Bronchial epithelial cell (primary cell): ENCODE measurements around the gene TNFRSF1A. TPM values are rescaled to one million over a fixed set of nuclear protein-coding genes. Genes with fewer than 3 reads are reported as not detected.

Experiments
- DNase-seq: peaks from one replicate; pipeline ENCODE4 v3.0.0-alpha.2; 2010; ENCODE audit warnings: low read depth
- FAIRE-seq: peaks from 2 replicates; lab custom pipeline; 2011; peaks lifted over from hg19 to GRCh38; lab: Jason Lieb, UNC
- H3K27me3 ChIP-seq: 2 replicates; pipeline ENCODE4 v1.5.1; 2011; ENCODE audit warnings: low read length; ENCODE audit not compliant: control insufficient read depth, insufficient read depth
- H3K36me3 ChIP-seq: 2 replicates; pipeline ENCODE4 v1.5.1; 2011; ENCODE audit warnings: low read length; ENCODE audit not compliant: control insufficient read depth, insufficient read depth
- H3K4me3 ChIP-seq: 2 replicates; pipeline ENCODE4 v1.5.1; 2011; ENCODE audit warnings: mild to moderate bottlenecking, low read depth, low read length, control low read depth
- CTCF ChIP-seq: IDR thresholded peaks from 2 replicates; pipeline ENCODE4 v1.5.1; 2011; ENCODE audit warnings: mild to moderate bottlenecking, moderate library complexity, low read length, control low read depth, inconsistent platforms; ENCODE audit not compliant: insufficient read depth, severe bottlenecking
- total RNA-seq: library from RNA; depleted of rRNA; stranded (reverse); fragments of >200 nt; gene quantifications from 2 replicates; pipeline ENCODE4 v1.2.1, GENCODE V29; 2014

TNFRSF1A gene
- total RNA-seq: 26.9 and 47.0 TPM in 2 replicates

- no peaks in the 10 kb centered on the region for H3K27me3 ChIP-seq
- H3K4me3 ChIP-seq: peak within 1 kb of the TSS; percentile 82
- DNase-seq: peak; percentile 70
- H3K36me3 ChIP-seq: peaks cover 5% of the 10 kb centered on the region
- no peak for TF ChIP-seq CTCF
- FAIRE-seq: no peak
Observed at GRCh38 chr12:6341417-6342139, at the start of gene TNFRSF1A. Gene TNFRSF1A, minus strand, starts transcription at chr12:6342076. Its CDS starts 262 bp downstream, at chr12:6341814.

- no peak overlapping the region for H3K4me3 ChIP-seq
- H3K27me3 ChIP-seq: no peaks in the 10 kb centered on the region
- DNase-seq (no peak), FAIRE-seq (no peak)
- TF ChIP-seq CTCF: no peak
- peaks cover 28% of the 10 kb centered on the region for H3K36me3 ChIP-seq
Observed at GRCh38 chr12:6391013-6391412, 49.1 kb upstream of the TNFRSF1A start.

GRCh38 chr12:6390084-6390799, 48.4 kb upstream of the TNFRSF1A start:
- FAIRE-seq (no peak), DNase-seq (no peak)
- no peak for TF ChIP-seq CTCF
- H3K27me3 ChIP-seq: no peaks in the 10 kb centered on the region
- no peak overlapping the region for H3K4me3 ChIP-seq
- H3K36me3 ChIP-seq: peaks cover 32% of the 10 kb centered on the region

GRCh38 chr12:6387541-6387940, 45.7 kb upstream of the TNFRSF1A start:
- Histone ChIP-seq H3K36me3 (peaks cover 33% of the 10 kb centered on the region), H3K27me3 (no peaks in the 10 kb centered on the region), H3K4me3 (no peak overlapping the region)
- no peak for DNase-seq
- no peak for TF ChIP-seq CTCF
- FAIRE-seq: no peak

- H3K36me3 ChIP-seq: peaks cover 33% of the 10 kb centered on the region
- H3K27me3 ChIP-seq: no peaks in the 10 kb centered on the region
- H3K4me3 ChIP-seq: no peak overlapping the region
- FAIRE-seq (no peak), DNase-seq (no peak)
- no peak for TF ChIP-seq CTCF
Observed at GRCh38 chr12:6386491-6386890, 44.6 kb upstream of the TNFRSF1A start.
